Measurements from ENCODE around the gene CAPZA1. TPM values are rescaled to one million over a fixed set of nuclear protein-coding genes. Genes with fewer than 3 reads are reported as not detected.
A peak's percentile ranks its signal among the peaks of the same experiment; 100 is the strongest.

CAPZA1 gene
- total RNA-seq, 5 donors from 2014 or later (not counting 1 experiment from before 2014, with no cell fraction given): 115 to 189 (median 138) TPM

DNA sequence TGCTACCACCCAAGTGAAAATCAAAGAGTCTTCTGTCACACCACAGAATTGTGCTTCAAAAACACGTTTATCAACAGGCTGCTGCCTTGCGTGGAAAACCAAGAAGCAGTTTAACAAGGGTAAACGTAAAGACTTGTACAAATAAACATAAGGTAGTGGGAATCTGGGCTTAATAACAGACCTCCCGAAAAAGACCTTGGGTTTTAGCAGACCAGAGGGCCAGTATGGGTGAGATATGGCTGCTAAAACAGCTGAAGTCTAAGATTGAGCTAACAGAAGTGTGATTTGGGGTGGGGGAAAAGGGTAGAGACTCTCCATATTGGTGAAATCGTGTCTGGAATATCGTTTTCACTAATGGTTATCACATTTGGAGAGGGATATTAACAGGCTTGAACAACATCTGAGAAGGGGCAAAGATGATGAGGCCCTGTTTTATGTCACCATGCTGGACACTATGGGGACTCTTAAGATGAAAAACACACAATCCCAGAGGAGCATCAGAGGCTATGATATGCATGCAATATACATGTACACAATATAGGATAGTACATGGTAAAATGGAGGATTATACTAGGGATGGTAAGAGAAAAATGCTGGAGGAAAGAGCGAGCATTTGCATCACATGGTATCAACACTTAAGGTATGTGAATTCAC lies 56.2 kb downstream of the CAPZA1 start:
- POLR2A ChIA-PET: interaction anchor here (0.6 to 1.1 kb wide), 2 partner anchors 12 to 1113 kb away, joined by 3 read pairs; no protein-coding TSS in a partner anchor
- no peak for DNase-seq
- Histone ChIP-seq H3K9me3 (no peaks in the 10 kb centered on the region), H3K4me1 (ENCODE audit: control insufficient read depth in 1 of 2, extremely low read depth in 1 of 2, insufficient read depth in 2 of 2, low read length in 2 of 2) (peaks cover 6 to 18% of the 10 kb centered on the region in 2 experiments), H3K27me3 (replicated peaks in 1 of 2; ENCODE audit: control insufficient read depth in 2 of 2, extremely low read depth in 1 of 2, insufficient read depth in 2 of 2, low read length in 1 of 2) (no peaks in the 10 kb centered on the region), H3K36me3 (ENCODE audit: control insufficient read depth in 2 of 2, extremely low read depth in 1 of 2, insufficient read depth in 1 of 2, low read length in 1 of 2) (peaks cover 0 to 8% of the 10 kb centered on the region in 2 donors), H3K4me3 (ENCODE audit: control insufficient read depth in 1 of 2, extremely low read depth in 1 of 2, low read length in 1 of 2) (peak overlapping the region; percentile 92 to 96), H3K27ac (ENCODE audit: low read length) (peak overlapping the region; percentile 48)
- Mint-ChIP-seq H3K27ac (peak overlapping the region; percentile 63 to 87), H3K4me3 (peak overlapping the region; percentile 82 to 96 (median 83)), H3K27me3 (no peaks in the 10 kb centered on the region), H3K4me1 (peaks cover 47 to 62% (median 57%) of the 10 kb centered on the region in 3 donors), H3K36me3 (peaks cover 22% of the 10 kb centered on the region), H3K9me3 (no peaks in the 10 kb centered on the region)
- no peak for ATAC-seq (replicated peaks in 1 of 4)
- 71% methylated on average over 5 of the region's 7 CpGs for WGBS (ENCODE audit: insufficient coverage)
- CTCF ChIA-PET: interaction anchor here (0.7 to 1.4 kb wide), 3 partner anchors 15 to 174 kb away, joined by 3 to 6 read pairs (median 3); no protein-coding TSS in a partner anchor

- H3K4me3 Mint-ChIP-seq: peak overlapping the region; percentile 35 to 96 (median 82)
- H3K4me1 ChIP-seq (ENCODE audit: control insufficient read depth in 1 of 2, extremely low read depth in 1 of 2, insufficient read depth in 2 of 2, low read length in 2 of 2): peaks cover 6 to 18% of the 10 kb centered on the region in 2 experiments
- H3K27ac Mint-ChIP-seq: peak overlapping the region; percentile 33 to 39
- POLR2A ChIA-PET: no interaction called here
- H3K9me3 ChIP-seq: no peaks in the 10 kb centered on the region
- H3K27me3 Mint-ChIP-seq: no peaks in the 10 kb centered on the region
- CTCF ChIA-PET: interaction anchor here (0.7 to 1.2 kb wide), 2 partner anchors 16 to 56 kb away, joined by 3 read pairs; no protein-coding TSS in a partner anchor
- peaks cover 47 to 62% (median 57%) of the 10 kb centered on the region in 3 donors for H3K4me1 Mint-ChIP-seq
- 82% methylated on average over 3 of the region's 3 CpGs for WGBS (ENCODE audit: insufficient coverage)
- peaks cover 18% of the 10 kb centered on the region for H3K36me3 Mint-ChIP-seq
- H3K9me3 Mint-ChIP-seq: no peaks in the 10 kb centered on the region
- H3K27me3 ChIP-seq (replicated peaks in 1 of 2; ENCODE audit: control insufficient read depth in 2 of 2, extremely low read depth in 1 of 2, insufficient read depth in 2 of 2, low read length in 1 of 2): no peaks in the 10 kb centered on the region
- H3K4me3 ChIP-seq (ENCODE audit: control insufficient read depth in 1 of 2, extremely low read depth in 1 of 2, low read length in 1 of 2): no peak overlapping the region
- peaks cover 0 to 5% of the 10 kb centered on the region in 2 donors for H3K36me3 ChIP-seq (ENCODE audit: control insufficient read depth in 2 of 2, extremely low read depth in 1 of 2, insufficient read depth in 1 of 2, low read length in 1 of 2)
- no peak overlapping the region for H3K27ac ChIP-seq (ENCODE audit: low read length)
- ATAC-seq (replicated peaks in 1 of 4) (no peak), DNase-seq (no peak)
These were observed 56.9 kb downstream of the CAPZA1 start for GRCh38 chr1:112676543-112676942.

GRCh38 chr1:112677501-112677900 lies 57.9 kb downstream of the CAPZA1 start:
- CTCF ChIA-PET: no interaction called here
- Histone ChIP-seq H3K36me3 (ENCODE audit: control insufficient read depth in 2 of 2, extremely low read depth in 1 of 2, insufficient read depth in 1 of 2, low read length in 1 of 2) (no peaks in the 10 kb centered on the region), H3K27me3 (replicated peaks in 1 of 2; ENCODE audit: control insufficient read depth in 2 of 2, extremely low read depth in 1 of 2, insufficient read depth in 2 of 2, low read length in 1 of 2) (no peaks in the 10 kb centered on the region), H3K27ac (ENCODE audit: low read length) (no peak overlapping the region), H3K9me3 (no peaks in the 10 kb centered on the region), H3K4me1 (ENCODE audit: control insufficient read depth in 1 of 2, extremely low read depth in 1 of 2, insufficient read depth in 2 of 2, low read length in 2 of 2) (peaks cover 6 to 18% of the 10 kb centered on the region in 2 experiments), H3K4me3 (ENCODE audit: control insufficient read depth in 1 of 2, extremely low read depth in 1 of 2, low read length in 1 of 2) (no peak overlapping the region)
- Mint-ChIP-seq H3K27me3 (no peaks in the 10 kb centered on the region), H3K4me1 (peaks cover 52 to 62% (median 58%) of the 10 kb centered on the region in 3 donors), H3K9me3 (no peaks in the 10 kb centered on the region), H3K27ac (peak overlapping the region; percentile 2 to 44), H3K36me3 (peaks cover 18% of the 10 kb centered on the region), H3K4me3 (no peak overlapping the region)
- no peak for ATAC-seq (replicated peaks in 1 of 4)
- WGBS (ENCODE audit: insufficient coverage): no CpG with 5 or more reads among the region's 4 CpGs
- no peak for DNase-seq
- POLR2A ChIA-PET: no interaction called here

DNA sequence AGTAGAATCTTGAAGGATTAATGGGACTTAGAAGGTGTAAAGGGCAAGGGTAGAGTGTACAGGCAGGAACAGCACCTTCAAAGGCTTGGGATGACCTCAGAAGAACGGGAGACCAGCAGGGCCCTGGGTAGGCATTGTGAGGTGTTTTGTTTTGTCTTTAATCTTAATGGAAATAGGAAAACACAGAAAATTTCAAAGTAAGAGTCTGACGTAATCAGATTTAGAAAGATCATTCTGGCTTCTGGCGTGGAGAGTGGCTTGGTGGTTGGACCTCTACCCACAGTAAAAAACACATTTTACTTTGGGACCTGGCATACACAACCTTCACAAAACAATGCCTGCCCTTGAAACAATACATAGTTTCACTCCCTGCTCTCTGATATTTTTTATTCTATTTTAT lies 59.0 kb downstream of the CAPZA1 start:
- Histone ChIP-seq H3K9me3 (no peaks in the 10 kb centered on the region), H3K4me3 (ENCODE audit: control insufficient read depth in 1 of 2, extremely low read depth in 1 of 2, low read length in 1 of 2) (no peak overlapping the region), H3K27ac (ENCODE audit: low read length) (no peak overlapping the region), H3K36me3 (ENCODE audit: control insufficient read depth in 2 of 2, extremely low read depth in 1 of 2, insufficient read depth in 1 of 2, low read length in 1 of 2) (no peaks in the 10 kb centered on the region), H3K4me1 (ENCODE audit: control insufficient read depth in 1 of 2, extremely low read depth in 1 of 2, insufficient read depth in 2 of 2, low read length in 2 of 2) (peaks cover 6 to 18% of the 10 kb centered on the region in 2 experiments), H3K27me3 (replicated peaks in 1 of 2; ENCODE audit: control insufficient read depth in 2 of 2, extremely low read depth in 1 of 2, insufficient read depth in 2 of 2, low read length in 1 of 2) (no peaks in the 10 kb centered on the region)
- H3K9me3 Mint-ChIP-seq: no peaks in the 10 kb centered on the region
- CTCF ChIA-PET: interaction anchor here in 1 of 2 donors (0.6 kb wide), 1 partner anchor 141 kb away, joined by 3 read pairs; no protein-coding TSS in a partner anchor
- H3K4me1 Mint-ChIP-seq: peaks cover 46 to 54% (median 52%) of the 10 kb centered on the region in 3 donors
- peaks cover 19% of the 10 kb centered on the region for H3K36me3 Mint-ChIP-seq
- H3K27ac Mint-ChIP-seq: peak overlapping the region in 1 of 2 donors; percentile 19
- no peak overlapping the region for H3K4me3 Mint-ChIP-seq
- no peaks in the 10 kb centered on the region for H3K27me3 Mint-ChIP-seq
- WGBS (ENCODE audit: insufficient coverage): 81% methylated on average over 2 of the region's 3 CpGs
- POLR2A ChIA-PET: no interaction called here
- no peak for ATAC-seq (replicated peaks in 1 of 4)
- DNase-seq: no peak

DNA sequence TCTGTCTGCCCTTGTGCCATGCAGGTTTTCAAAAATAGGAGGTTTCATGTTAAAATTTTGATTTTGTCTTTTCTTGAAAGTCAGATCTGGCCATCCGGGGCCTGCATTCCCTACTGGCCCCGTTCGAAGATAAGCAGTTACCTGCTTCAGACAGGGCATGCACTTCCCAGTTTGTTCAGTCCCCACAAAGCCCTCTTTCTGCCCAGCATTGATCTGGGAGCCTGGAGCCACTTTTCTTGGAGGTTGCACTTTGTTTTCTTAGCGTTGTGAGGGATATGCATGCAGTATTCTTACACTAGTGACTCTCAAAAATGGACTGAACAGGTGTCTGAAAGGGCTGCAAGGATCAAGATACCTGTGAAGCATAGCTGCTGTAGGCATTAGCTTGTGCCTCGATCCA lies 66.3 kb downstream of the CAPZA1 start:
- H3K4me3 ChIP-seq (ENCODE audit: control insufficient read depth in 1 of 2, extremely low read depth in 1 of 2, low read length in 1 of 2): no peak overlapping the region
- H3K27ac Mint-ChIP-seq: no peak overlapping the region
- CTCF ChIA-PET: no interaction called here
- H3K9me3 ChIP-seq: no peaks in the 10 kb centered on the region
- 100% methylated on average over 1 of the region's 5 CpGs for WGBS (ENCODE audit: insufficient coverage)
- no peak overlapping the region for H3K27ac ChIP-seq (ENCODE audit: low read length)
- H3K27me3 ChIP-seq (replicated peaks in 1 of 2; ENCODE audit: control insufficient read depth in 2 of 2, extremely low read depth in 1 of 2, insufficient read depth in 2 of 2, low read length in 1 of 2): no peaks in the 10 kb centered on the region
- DNase-seq (no peak), ATAC-seq (replicated peaks in 1 of 4) (no peak)
- POLR2A ChIA-PET: no interaction called here
- no peaks in the 10 kb centered on the region for H3K27me3 Mint-ChIP-seq
- H3K36me3 Mint-ChIP-seq: peaks cover 24% of the 10 kb centered on the region
- H3K36me3 ChIP-seq (ENCODE audit: control insufficient read depth in 2 of 2, extremely low read depth in 1 of 2, insufficient read depth in 1 of 2, low read length in 1 of 2): peaks cover 0 to 24% of the 10 kb centered on the region in 2 donors
- H3K9me3 Mint-ChIP-seq: no peaks in the 10 kb centered on the region
- H3K4me1 ChIP-seq (ENCODE audit: control insufficient read depth in 1 of 2, extremely low read depth in 1 of 2, insufficient read depth in 2 of 2, low read length in 2 of 2): no peaks in the 10 kb centered on the region
- H3K4me1 Mint-ChIP-seq: peaks cover 14 to 25% (median 22%) of the 10 kb centered on the region in 3 donors
- no peak overlapping the region for H3K4me3 Mint-ChIP-seq

DNA sequence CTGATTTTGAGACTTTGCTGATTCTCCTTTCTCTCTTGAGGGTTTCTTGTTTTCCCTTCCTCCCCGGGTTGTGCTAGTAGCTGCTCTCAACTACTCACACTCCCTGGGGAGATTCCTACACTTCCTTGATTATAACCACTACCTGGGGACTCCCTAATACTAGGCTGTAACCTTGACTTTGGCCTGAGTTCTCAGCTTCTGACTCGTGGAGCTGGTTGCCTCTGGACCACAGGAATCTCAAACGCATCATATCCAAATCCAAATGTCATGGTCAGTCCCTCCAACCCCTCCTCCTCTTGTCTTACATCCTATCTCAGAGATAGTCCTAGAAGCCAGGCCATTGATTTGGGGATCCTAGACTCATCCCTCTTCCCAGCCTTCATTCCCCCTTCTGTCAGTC lies 66.8 kb downstream of the CAPZA1 start:
- H3K27me3 ChIP-seq (replicated peaks in 1 of 2; ENCODE audit: control insufficient read depth in 2 of 2, extremely low read depth in 1 of 2, insufficient read depth in 2 of 2, low read length in 1 of 2): no peaks in the 10 kb centered on the region
- no peaks in the 10 kb centered on the region for H3K27me3 Mint-ChIP-seq
- ATAC-seq (replicated peaks in 1 of 4): no peak
- H3K4me3 Mint-ChIP-seq: no peak overlapping the region
- peaks cover 0 to 26% of the 10 kb centered on the region in 2 donors for H3K36me3 ChIP-seq (ENCODE audit: control insufficient read depth in 2 of 2, extremely low read depth in 1 of 2, insufficient read depth in 1 of 2, low read length in 1 of 2)
- no peaks in the 10 kb centered on the region for H3K9me3 ChIP-seq
- H3K9me3 Mint-ChIP-seq: no peaks in the 10 kb centered on the region
- no peak overlapping the region for H3K4me3 ChIP-seq (ENCODE audit: control insufficient read depth in 1 of 2, extremely low read depth in 1 of 2, low read length in 1 of 2)
- peak overlapping the region; percentile 13 to 59 for H3K27ac Mint-ChIP-seq
- WGBS (ENCODE audit: insufficient coverage): 79% methylated on average over 3 of the region's 3 CpGs
- no peak for DNase-seq
- no peak overlapping the region for H3K27ac ChIP-seq (ENCODE audit: low read length)
- POLR2A ChIA-PET: no interaction called here
- peaks cover 14 to 25% (median 22%) of the 10 kb centered on the region in 3 donors for H3K4me1 Mint-ChIP-seq
- H3K36me3 Mint-ChIP-seq: peaks cover 22% of the 10 kb centered on the region
- no peaks in the 10 kb centered on the region for H3K4me1 ChIP-seq (ENCODE audit: control insufficient read depth in 1 of 2, extremely low read depth in 1 of 2, insufficient read depth in 2 of 2, low read length in 2 of 2)
- CTCF ChIA-PET: interaction anchor here in 1 of 2 donors (0.6 kb wide), 1 partner anchor 37 kb away, joined by 3 read pairs; no protein-coding TSS in a partner anchor

Measured in T-cell (primary cell).